H9 (cell line): ENCODE results near the gene FXYD1. TPM values are rescaled to one million over a fixed set of nuclear protein-coding genes. Genes with fewer than 3 reads are reported as not detected.

Experiments used
- DNase-seq: peaks from one replicate; pipeline ENCODE4 v3.0.0-alpha.2; 2017
- H2AFZ ChIP-seq: one replicate; pipeline ENCODE4 v1.6.1; 2013; ENCODE audit warnings: mild to moderate bottlenecking, low read length, control low read depth, moderate library complexity
- H2AK5ac ChIP-seq: 2 replicates; pipeline ENCODE4 v1.6.1; 2013; ENCODE audit warnings: low read length, control low read depth, mixed read lengths; ENCODE audit not compliant: insufficient read length
- H2BK120ac ChIP-seq: one replicate; pipeline ENCODE4 v1.6.1; 2013; ENCODE audit warnings: low read depth, mild to moderate bottlenecking, low read length, control low read depth, inconsistent platforms; ENCODE audit not compliant: poor library complexity, severe bottlenecking
- H2BK12ac ChIP-seq: 2 replicates; pipeline ENCODE4 v1.6.1; 2013; ENCODE audit warnings: low read length, control low read depth, mixed read lengths, low read depth; ENCODE audit not compliant: insufficient read length
- H2BK15ac ChIP-seq: 2 replicates; pipeline ENCODE4 v1.6.1; 2013; ENCODE audit warnings: low read depth, low read length, control low read depth
- H2BK20ac ChIP-seq: one replicate; pipeline ENCODE4 v1.6.1; 2013; ENCODE audit warnings: low read depth, mild to moderate bottlenecking, low read length, control low read depth, inconsistent platforms; ENCODE audit not compliant: poor library complexity, severe bottlenecking
- H2BK5ac ChIP-seq: 2 replicates; pipeline ENCODE4 v1.6.1; 2013; ENCODE audit warnings: low read length, control low read depth, mixed read lengths; ENCODE audit not compliant: insufficient read length
- H3K14ac ChIP-seq: 2 replicates; pipeline ENCODE4 v1.6.1; 2013; ENCODE audit warnings: low read length, control low read depth; ENCODE audit not compliant: insufficient read depth
- H3K18ac ChIP-seq: 2 replicates; pipeline ENCODE4 v1.6.1; 2013; ENCODE audit warnings: low read depth, mild to moderate bottlenecking, mixed read lengths, low read length, control low read depth; ENCODE audit not compliant: insufficient read length
- H3K23ac ChIP-seq: 2 replicates; pipeline ENCODE4 v1.6.1; 2013; ENCODE audit warnings: low read length, control low read depth, mixed read lengths, low read depth; ENCODE audit not compliant: insufficient read length
- H3K23me2 ChIP-seq: 2 replicates; pipeline ENCODE4 v1.6.1; 2013; ENCODE audit warnings: low read depth, mild to moderate bottlenecking, mixed read lengths, low read length, control low read depth; ENCODE audit not compliant: insufficient read length, poor library complexity, severe bottlenecking
- H3K27ac ChIP-seq: 2 replicates; pipeline ENCODE4 v1.5.1; 2013; ENCODE audit warnings: low read length, control low read depth, mixed read lengths, low read depth; ENCODE audit not compliant: insufficient read length
- H3K27me3 ChIP-seq: 2 replicates; pipeline ENCODE4 v1.6.1; 2013; ENCODE audit warnings: low read length, control low read depth, inconsistent platforms; ENCODE audit not compliant: insufficient read depth
- H3K4ac ChIP-seq: 2 replicates; pipeline ENCODE4 v1.6.1; 2013; ENCODE audit warnings: low read depth, mild to moderate bottlenecking, control low read depth, inconsistent platforms, low read length, moderate library complexity
- H3K4me1 ChIP-seq: 2 replicates; pipeline ENCODE4 v1.6.1; 2013; ENCODE audit warnings: low read length, control low read depth, inconsistent platforms; ENCODE audit not compliant: insufficient read depth
- H3K4me2 ChIP-seq: 2 replicates; pipeline ENCODE4 v1.6.1; 2013; ENCODE audit warnings: low read length, control low read depth, mixed read lengths; ENCODE audit not compliant: insufficient read length, insufficient read depth
- H3K56ac ChIP-seq: 2 replicates; pipeline ENCODE4 v1.6.1; 2013; ENCODE audit warnings: low read depth, mild to moderate bottlenecking, mixed read lengths, low read length, control low read depth; ENCODE audit not compliant: insufficient read length
- H3K79me1 ChIP-seq: 2 replicates; pipeline ENCODE4 v1.6.1; 2013; ENCODE audit warnings: low read depth, mild to moderate bottlenecking, moderate library complexity, low read length, control low read depth, inconsistent platforms; ENCODE audit not compliant: insufficient read depth, poor library complexity, severe bottlenecking
- H3K79me2 ChIP-seq: 2 replicates; pipeline ENCODE4 v1.6.1; 2013; ENCODE audit warnings: low read length, control low read depth, inconsistent platforms; ENCODE audit not compliant: insufficient read depth
- H3K9ac ChIP-seq: 2 replicates; pipeline ENCODE4 v1.6.1; 2013; ENCODE audit warnings: low read length, control low read depth, mixed read lengths; ENCODE audit not compliant: insufficient read length; ENCODE audit errors: extremely low read depth
- H3K9me3 ChIP-seq: one replicate; pipeline ENCODE4 v1.6.1; 2013; ENCODE audit warnings: low read depth, low read length, inconsistent platforms; ENCODE audit not compliant: control insufficient read depth
- H3T11ph ChIP-seq: one replicate; pipeline ENCODE4 v1.6.1; 2013; ENCODE audit warnings: mild to moderate bottlenecking, low read length, control low read depth, inconsistent platforms
- H4K20me1 ChIP-seq: one replicate; pipeline ENCODE4 v1.6.1; 2013; ENCODE audit not compliant: control insufficient read depth, insufficient read length, insufficient read depth
- H4K5ac ChIP-seq: 2 replicates; pipeline ENCODE4 v1.6.1; 2013; ENCODE audit warnings: low read depth, mild to moderate bottlenecking, mixed read lengths, low read length, control low read depth; ENCODE audit not compliant: insufficient read length
- H4K8ac ChIP-seq: replicated peaks from 2 replicates; pipeline ENCODE4 v1.6.1; 2013; ENCODE audit warnings: low read length, control low read depth, mixed read lengths, low read depth; ENCODE audit not compliant: insufficient read length
- H4K91ac ChIP-seq: 2 replicates; pipeline ENCODE4 v1.6.1; 2013; ENCODE audit warnings: low read depth, mild to moderate bottlenecking, moderate library complexity, mixed read lengths, low read length, control low read depth; ENCODE audit not compliant: insufficient read length
- H3K27ac Mint-ChIP-seq, 3 experiments: 2 replicates in 2 of 3; 3 replicates in 1 of 3; pipeline ENCODE4 v1.8.0; 2020 to 2021; ENCODE audit warnings: mixed read lengths in 3 of 3, mild to moderate bottlenecking in 1 of 3, moderate library complexity in 1 of 3
- H3K27me3 Mint-ChIP-seq: 2 replicates; pipeline ENCODE4 v1.8.0; 2021; ENCODE audit warnings: low read depth, mild to moderate bottlenecking, moderate library complexity, mixed read lengths
- H3K36me3 Mint-ChIP-seq, 3 experiments: 2 replicates in 2 of 3; 3 replicates in 1 of 3; pipeline ENCODE4 v1.8.0; 2020 to 2021; ENCODE audit warnings: low read depth in 3 of 3, mixed read lengths in 3 of 3; ENCODE audit not compliant: insufficient read depth in 1 of 3
- H3K4me1 Mint-ChIP-seq, 2 experiments: 2 replicates each; pipeline ENCODE4 v1.8.0; 2020; ENCODE audit warnings: mixed read lengths in 2 of 2
- H3K4me3 Mint-ChIP-seq, 2 experiments: 2 replicates in 1 of 2; 3 replicates in 1 of 2; pipeline ENCODE4 v1.8.0; 2020 to 2021; ENCODE audit warnings: mild to moderate bottlenecking in 2 of 2, mixed read lengths in 2 of 2, moderate library complexity in 1 of 2
- H3K9me3 Mint-ChIP-seq, 2 experiments: 2 replicates in 1 of 2; 3 replicates in 1 of 2; pipeline ENCODE4 v1.8.0; 2020; ENCODE audit warnings: mild to moderate bottlenecking in 2 of 2, mixed read lengths in 2 of 2, moderate library complexity in 1 of 2
- CTCF ChIP-seq: fragments of 200-600 bp; sonication (generic); conservative IDR thresholded peaks from 3 replicates; pipeline ENCODE4 v1.8.0; 2021; ENCODE audit warnings: antibody characterized with exemption, mild to moderate bottlenecking
- WGBS: extraction: QIAGEN DNeasy Blood & Tissue Kit; methylation state at CpG from one replicate; pipeline ENCODE4 v1.1.7; 2013; ENCODE audit warnings: missing lambda C conversion rate, low lambda C conversion rate, mixed read lengths; ENCODE audit not compliant: insufficient read length; ENCODE audit errors: extremely low coverage; 5-methylcytosine and 5-hydroxymethylcytosine counted together
- total RNA-seq: library from RNA; stranded (reverse); gene quantifications from 2 replicates; pipeline ENCODE4 v1.2.1, GENCODE V29; 2021

Gene FXYD1
- total RNA-seq, 1 experiment from 2014 or later: 7.7 TPM

- Histone ChIP-seq H3K9me3 (no peaks in the 10 kb centered on the region), H3K27ac (no peak overlapping the region)
- H3K36me3 Mint-ChIP-seq: peaks cover 0 to 8% (median 3%) of the 10 kb centered on the region in 3 experiments; a peak in 3 of 7 replicates
These were observed 42.8 kb downstream of the FXYD1 start for GRCh38 chr19:35181387-35181786.

More at GRCh38 chr19:35181387-35181786, 42.8 kb downstream of the FXYD1 start:
- Histone ChIP-seq H4K20me1 (no peaks in the 10 kb centered on the region), H2BK120ac (no peak overlapping the region), H3K23ac (no peak overlapping the region), H3K4me1 (no peaks in the 10 kb centered on the region), H4K8ac (no peak overlapping the region), H3K9ac (no peak overlapping the region), H3K4ac (no peak overlapping the region), H2AK5ac (no peak overlapping the region), H2BK5ac (no peak overlapping the region), H3K79me1 (no peaks in the 10 kb centered on the region), H4K91ac (no peak overlapping the region), H3K18ac (no peak overlapping the region), H3T11ph (no peak overlapping the region), H2BK15ac (no peak overlapping the region), H2BK12ac (no peak overlapping the region), H3K79me2 (no peaks in the 10 kb centered on the region), H3K4me2 (no peak overlapping the region), H2BK20ac (no peak overlapping the region), H3K23me2 (no peaks in the 10 kb centered on the region), H3K27me3 (no peaks in the 10 kb centered on the region; the same call in 1 of the 2 replicates), H4K5ac (no peak overlapping the region), H3K14ac (no peak overlapping the region), H3K56ac (no peak overlapping the region), H2AFZ (no peak overlapping the region)
- TF ChIP-seq CTCF: no peak
- Mint-ChIP-seq H3K9me3 (peaks cover 8 to 14% of the 10 kb centered on the region in 2 experiments), H3K27me3 (peaks cover 7% of the 10 kb centered on the region), H3K4me3 (no peak overlapping the region), H3K27ac (no peak overlapping the region), H3K4me1 (peaks cover 0 to 3% of the 10 kb centered on the region in 2 experiments; a peak in 2 of 4 replicates)
- no peak for DNase-seq
- no CpG with 5 or more reads among the region's 1 CpG for WGBS
